ENCODE data around the gene TBC1D22B. TPM values are rescaled to one million over a fixed set of nuclear protein-coding genes. Genes with fewer than 3 reads are reported as not detected.

The TBC1D22B gene
- polyA plus RNA-seq, 1 experiment, result 9.8 TPM

DNA sequence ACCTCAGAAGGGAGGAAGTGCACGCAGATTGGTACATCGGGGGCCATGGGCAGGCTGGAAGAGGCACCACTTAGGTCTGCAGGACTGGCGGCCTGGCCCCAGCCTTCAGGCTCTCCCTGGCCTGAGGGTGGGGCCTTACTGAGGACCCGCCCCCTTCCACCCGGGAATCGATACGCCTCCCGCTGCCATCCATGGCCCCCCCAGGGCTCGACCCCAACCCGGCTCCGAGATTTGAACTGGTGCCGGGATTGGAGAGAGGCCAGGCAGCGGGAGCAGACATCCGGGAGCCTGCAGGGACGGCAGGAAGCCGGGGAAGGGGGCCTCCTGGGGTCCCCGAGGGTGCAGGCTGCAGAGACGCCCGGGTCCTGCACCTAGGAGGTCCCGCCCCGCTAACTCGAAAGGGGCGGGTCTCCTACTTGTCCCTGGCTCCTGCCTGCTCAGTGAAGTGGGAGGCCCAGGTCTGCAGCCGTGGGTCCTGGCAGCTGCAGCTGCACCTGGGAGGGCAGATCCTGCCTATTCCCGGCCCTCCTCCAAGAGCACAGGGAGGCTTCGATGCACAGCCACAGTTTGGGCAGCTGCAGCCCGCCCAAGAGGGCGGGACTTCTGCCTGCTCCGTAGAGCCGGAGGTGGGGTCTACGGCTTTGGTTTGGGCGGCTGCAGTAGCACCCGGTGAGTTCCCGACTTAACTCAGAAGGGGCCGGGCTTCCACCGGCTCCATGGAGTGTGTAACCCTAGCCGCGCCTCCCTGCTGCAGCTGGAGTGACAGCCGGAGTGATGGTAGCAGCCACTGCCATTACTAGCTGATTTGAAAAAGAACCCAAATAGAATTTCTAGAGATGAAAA is 35.2 kb upstream of the TBC1D22B start:
- peak overlapping the region; percentile 39 for H3K27ac ChIP-seq (ENCODE audit: low read depth, low read length)
- TF ChIP-seq, protein P1, sequence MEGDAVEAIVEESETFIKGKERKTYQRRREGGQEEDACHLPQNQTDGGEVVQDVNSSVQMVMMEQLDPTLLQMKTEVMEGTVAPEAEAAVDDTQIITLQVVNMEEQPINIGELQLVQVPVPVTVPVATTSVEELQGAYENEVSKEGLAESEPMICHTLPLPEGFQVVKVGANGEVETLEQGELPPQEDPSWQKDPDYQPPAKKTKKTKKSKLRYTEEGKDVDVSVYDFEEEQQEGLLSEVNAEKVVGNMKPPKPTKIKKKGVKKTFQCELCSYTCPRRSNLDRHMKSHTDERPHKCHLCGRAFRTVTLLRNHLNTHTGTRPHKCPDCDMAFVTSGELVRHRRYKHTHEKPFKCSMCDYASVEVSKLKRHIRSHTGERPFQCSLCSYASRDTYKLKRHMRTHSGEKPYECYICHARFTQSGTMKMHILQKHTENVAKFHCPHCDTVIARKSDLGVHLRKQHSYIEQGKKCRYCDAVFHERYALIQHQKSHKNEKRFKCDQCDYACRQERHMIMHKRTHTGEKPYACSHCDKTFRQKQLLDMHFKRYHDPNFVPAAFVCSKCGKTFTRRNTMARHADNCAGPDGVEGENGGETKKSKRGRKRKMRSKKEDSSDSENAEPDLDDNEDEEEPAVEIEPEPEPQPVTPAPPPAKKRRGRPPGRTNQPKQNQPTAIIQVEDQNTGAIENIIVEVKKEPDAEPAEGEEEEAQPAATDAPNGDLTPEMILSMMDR (IDR thresholded peaks at IDR 0.05; ENCODE audit: low read depth, low read length), result no peak
- ChIA-PET POLR2A (interaction anchor here (0.6 to 1.5 kb wide), 5 partner anchors 18 to 614 kb away, joined by 3 to 7 read pairs (median 4); no protein-coding TSS in a partner anchor), CTCF (interaction anchor here (0.9 to 2.8 kb wide), 6 partner anchors 9 to 204 kb away, joined by 3 to 9 read pairs (median 4); no protein-coding TSS in a partner anchor)
- no peaks in the 10 kb centered on the region for H3K27me3 ChIP-seq (ENCODE audit: control insufficient read depth, insufficient read depth, low read length)
- no peak for DNase-seq (ENCODE audit: low read depth, low spot score)
- H3K9me3 ChIP-seq (ENCODE audit: control insufficient read depth, insufficient read depth, low read length), result no peaks in the 10 kb centered on the region; the same call in 1 of the 2 replicates
- H3K4me3 ChIP-seq (ENCODE audit: low read depth, low read length), result peak overlapping the region; percentile 60

DNA sequence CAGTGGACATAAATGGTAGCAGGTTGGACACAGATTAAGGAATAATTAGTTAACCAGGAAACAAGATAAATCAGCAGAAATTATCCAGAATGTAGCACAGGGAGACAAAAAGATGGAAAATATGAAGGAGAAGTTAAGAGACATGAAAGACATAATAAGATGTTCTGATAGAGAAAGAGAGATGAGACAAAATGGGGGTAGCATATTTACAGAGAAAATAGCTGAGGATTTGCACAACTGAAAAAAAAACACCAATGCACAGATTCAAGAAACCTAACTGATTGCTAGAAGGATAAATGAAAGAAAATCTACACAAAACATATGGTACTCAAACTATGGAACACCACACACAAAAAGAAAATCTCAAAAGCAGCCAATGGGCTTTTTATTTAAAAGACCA is 34.6 kb upstream of the TBC1D22B start:
- Histone ChIP-seq H3K27me3 (ENCODE audit: control insufficient read depth, insufficient read depth, low read length) (no peaks in the 10 kb centered on the region), H3K4me3 (ENCODE audit: low read depth, low read length) (peak overlapping the region; percentile 60), H3K9me3 (ENCODE audit: control insufficient read depth, insufficient read depth, low read length) (no peaks in the 10 kb centered on the region; the same call in 1 of the 2 replicates), H3K27ac (ENCODE audit: low read depth, low read length) (no peak overlapping the region)
- no peak for DNase-seq (ENCODE audit: low read depth, low spot score)
- TF ChIP-seq, protein P1 (IDR thresholded peaks at IDR 0.05; ENCODE audit: low read depth, low read length), result no peak
- CTCF ChIA-PET, result interaction anchor here (0.9 to 2.8 kb wide), 6 partner anchors 10 to 205 kb away, joined by 3 to 9 read pairs (median 4); no protein-coding TSS in a partner anchor
- POLR2A ChIA-PET, result interaction anchor here (1.0 to 1.5 kb wide), 2 partner anchors 19 to 22 kb away, joined by 4 to 7 read pairs; no protein-coding TSS in a partner anchor

DNA sequence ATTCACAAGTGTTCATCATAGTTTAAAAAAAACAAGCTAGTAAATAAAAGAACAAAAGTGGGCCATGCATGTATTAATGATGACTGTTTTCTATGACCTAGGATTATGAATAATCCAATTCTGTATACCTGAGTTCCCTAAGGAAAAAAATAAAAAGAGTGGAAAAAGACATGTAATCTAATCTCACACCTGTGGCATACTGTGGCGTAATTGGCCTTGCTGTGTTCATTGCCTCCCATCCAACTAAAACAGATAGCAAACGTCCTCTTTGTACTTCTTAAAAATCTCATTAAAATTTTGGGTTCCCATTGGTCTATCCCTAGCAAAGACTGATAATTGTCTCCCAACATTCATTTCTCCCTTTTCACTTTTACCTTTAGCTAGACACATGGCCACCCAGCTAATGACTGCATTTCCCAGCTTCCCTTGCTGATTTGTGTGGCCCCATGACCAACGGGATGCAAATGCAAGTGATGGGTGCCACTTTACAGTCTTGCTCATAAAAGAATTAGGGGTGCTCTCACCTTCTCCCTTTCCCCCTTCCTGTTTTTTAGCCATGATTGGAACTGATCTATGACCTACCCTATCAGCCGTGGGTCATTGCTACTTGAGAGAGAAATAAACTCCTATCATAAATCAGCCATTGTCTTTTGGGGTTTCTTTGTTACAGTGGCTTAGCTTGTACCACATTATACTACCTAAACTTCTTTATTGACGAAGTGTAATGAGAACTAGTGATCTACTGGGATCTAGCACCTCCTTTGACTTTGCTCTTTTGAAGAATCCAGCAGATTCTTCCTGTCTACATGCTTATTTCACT is 32.0 kb upstream of the TBC1D22B start:
- TF ChIP-seq, protein P1 (IDR thresholded peaks at IDR 0.05; ENCODE audit: low read depth, low read length), result no peak
- no peaks in the 10 kb centered on the region for H3K27me3 ChIP-seq (ENCODE audit: control insufficient read depth, insufficient read depth, low read length)
- DNase-seq (ENCODE audit: low read depth, low spot score), result no peak
- H3K9me3 ChIP-seq (ENCODE audit: control insufficient read depth, insufficient read depth, low read length), result no peaks in the 10 kb centered on the region; the same call in 1 of the 2 replicates
- ChIA-PET CTCF (interaction anchor here (2.3 to 2.8 kb wide), 2 partner anchors 16 to 208 kb away, joined by 8 to 9 read pairs; no protein-coding TSS in a partner anchor), POLR2A (no interaction called here)
- H3K4me3 ChIP-seq (ENCODE audit: low read depth, low read length), result no peak overlapping the region
- no peak overlapping the region for H3K27ac ChIP-seq (ENCODE audit: low read depth, low read length)

DNA sequence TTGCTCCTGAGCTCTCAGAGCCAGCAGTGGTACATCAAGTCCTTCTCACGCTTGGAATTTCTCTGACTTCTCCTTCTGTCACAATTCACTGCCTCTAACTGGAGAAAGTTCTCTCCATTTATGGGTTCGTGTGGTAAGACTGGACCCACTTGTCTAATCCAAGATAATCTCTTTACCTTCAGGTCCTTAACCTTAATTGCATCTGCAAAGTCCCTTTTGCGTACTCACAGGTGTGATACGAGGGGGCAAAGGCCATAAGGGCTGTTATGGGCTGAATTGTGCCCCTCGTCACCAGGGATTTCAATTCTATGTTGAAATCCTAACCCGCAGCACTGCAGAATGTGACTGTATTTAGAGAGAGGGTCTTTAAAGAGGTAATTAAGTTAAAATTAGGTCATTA is 27.5 kb upstream of the TBC1D22B start:
- no peak overlapping the region for H3K27ac ChIP-seq (ENCODE audit: low read depth, low read length)
- H3K4me3 ChIP-seq (ENCODE audit: low read depth, low read length), result no peak overlapping the region
- ChIA-PET CTCF (no interaction called here), POLR2A (no interaction called here)
- no peaks in the 10 kb centered on the region; the same call in 1 of the 2 replicates for H3K9me3 ChIP-seq (ENCODE audit: control insufficient read depth, insufficient read depth, low read length)
- DNase-seq (ENCODE audit: low read depth, low spot score), result no peak
- TF ChIP-seq, protein P1 (IDR thresholded peaks at IDR 0.05; ENCODE audit: low read depth, low read length), result no peak
- no peaks in the 10 kb centered on the region for H3K27me3 ChIP-seq (ENCODE audit: control insufficient read depth, insufficient read depth, low read length)
